Trophoblast cell (in vitro differentiated cells and primary cell): Measurements from ENCODE around the gene SASH1.

Source experiments
- DNase-seq, 2 donors: peaks; one replicate each; pipeline ENCODE4 v3.0.0-alpha.2; 2016
- H2AFZ ChIP-seq: 2 replicates; pipeline ENCODE4 v1.6.1; 2013; ENCODE audit warnings: low read length, moderate library complexity, mild to moderate bottlenecking; ENCODE audit not compliant: insufficient read depth, poor library complexity
- H2AK5ac ChIP-seq: 2 replicates; pipeline ENCODE4 v1.6.1; 2013; ENCODE audit warnings: mild to moderate bottlenecking, low read length
- H2BK120ac ChIP-seq: 2 replicates; pipeline ENCODE4 v1.6.1; 2013; ENCODE audit warnings: low read length, mild to moderate bottlenecking, moderate library complexity; ENCODE audit not compliant: insufficient read depth, poor library complexity
- H2BK12ac ChIP-seq: 2 replicates; pipeline ENCODE4 v1.6.1; 2013; ENCODE audit warnings: mild to moderate bottlenecking, low read length, moderate library complexity
- H2BK5ac ChIP-seq: 2 replicates; pipeline ENCODE4 v1.6.1; 2013; ENCODE audit warnings: low read length, low read depth, moderate library complexity, mild to moderate bottlenecking; ENCODE audit not compliant: poor library complexity
- H3K14ac ChIP-seq: 2 replicates; pipeline ENCODE4 v1.6.1; 2013; ENCODE audit warnings: mild to moderate bottlenecking, low read length
- H3K18ac ChIP-seq: 2 replicates; pipeline ENCODE4 v1.6.1; 2013; ENCODE audit warnings: mild to moderate bottlenecking, low read length
- H3K23ac ChIP-seq: 2 replicates; pipeline ENCODE4 v1.6.1; 2013; ENCODE audit warnings: low read length
- H3K27ac ChIP-seq: 2 replicates; pipeline ENCODE4 v1.5.1; 2013; ENCODE audit warnings: low read depth, mild to moderate bottlenecking, inconsistent platforms, low read length, moderate library complexity
- H3K27me3 ChIP-seq: 2 replicates; pipeline ENCODE4 v1.6.1; 2013; ENCODE audit warnings: inconsistent platforms, mild to moderate bottlenecking, low read length, moderate library complexity; ENCODE audit not compliant: insufficient read depth
- H3K36me3 ChIP-seq, 2 experiments: 1 replicate in 1 of 2; 2 replicates in 1 of 2; pipeline ENCODE4 v1.6.1; 2013; ENCODE audit warnings: low read length in 2 of 2, mild to moderate bottlenecking in 2 of 2, moderate library complexity in 1 of 2; ENCODE audit not compliant: insufficient read depth in 2 of 2, control insufficient read depth in 1 of 2
- H3K4ac ChIP-seq: 2 replicates; pipeline ENCODE4 v1.6.1; 2013; ENCODE audit warnings: low read depth, mild to moderate bottlenecking, low read length, moderate library complexity
- H3K4me1 ChIP-seq, 2 experiments: 1 replicate in 1 of 2; 2 replicates in 1 of 2; pipeline ENCODE4 v1.6.1; 2013; ENCODE audit warnings: low read length in 2 of 2, mild to moderate bottlenecking in 2 of 2, moderate library complexity in 1 of 2; ENCODE audit not compliant: insufficient read depth in 2 of 2, control insufficient read depth in 1 of 2
- H3K4me2 ChIP-seq: 2 replicates; pipeline ENCODE4 v1.6.1; 2013; ENCODE audit warnings: inconsistent platforms, mild to moderate bottlenecking, low read length, moderate library complexity
- H3K4me3 ChIP-seq: 2 replicates; pipeline ENCODE4 v1.5.1; 2013; ENCODE audit warnings: mild to moderate bottlenecking, low read depth, low read length, inconsistent platforms
- H3K79me1 ChIP-seq: one replicate; pipeline ENCODE4 v1.6.1; 2013; ENCODE audit warnings: low read length
- H3K79me2 ChIP-seq: 2 replicates; pipeline ENCODE4 v1.6.1; 2013; ENCODE audit warnings: low read length, mild to moderate bottlenecking; ENCODE audit not compliant: control insufficient read depth, insufficient read depth, poor library complexity
- H3K9ac ChIP-seq: 2 replicates; pipeline ENCODE4 v1.6.1; 2013; ENCODE audit warnings: mild to moderate bottlenecking, low read length
- H3K9me3 ChIP-seq: 2 replicates; pipeline ENCODE4 v1.6.1; 2013; ENCODE audit warnings: low read depth, mild to moderate bottlenecking, control low read depth, inconsistent platforms, low read length; ENCODE audit not compliant: insufficient read depth
- H4K12ac ChIP-seq: 2 replicates; pipeline ENCODE4 v1.6.1; 2013; ENCODE audit warnings: low read depth, mild to moderate bottlenecking, low read length, moderate library complexity
- H4K8ac ChIP-seq: 2 replicates; pipeline ENCODE4 v1.6.1; 2013; ENCODE audit warnings: low read depth, mild to moderate bottlenecking, low read length, moderate library complexity
- H4K91ac ChIP-seq: one replicate; pipeline ENCODE4 v1.6.1; 2013; ENCODE audit warnings: low read depth, mild to moderate bottlenecking, low read length, moderate library complexity
- WGBS: extraction: QIAGEN DNeasy Blood & Tissue Kit; methylation state at CpG from one replicate; pipeline ENCODE4 v1.1.7; 2013; ENCODE audit warnings: missing lambda C conversion rate; ENCODE audit not compliant: insufficient read length, insufficient coverage; ENCODE audit errors: extremely low coverage; 5-methylcytosine and 5-hydroxymethylcytosine counted together

SASH1 gene

GRCh38 chr6:148593130-148593812, 250.6 kb downstream of the SASH1 start:
- peaks cover 4% of the 10 kb centered on the region for H3K9me3 ChIP-seq
- H3K79me2 ChIP-seq = no peaks in the 10 kb centered on the region
- no peak overlapping the region for H3K4me2 ChIP-seq
- H4K12ac ChIP-seq = no peak overlapping the region
- H3K36me3 ChIP-seq = no peaks in the 10 kb centered on the region
- no peak overlapping the region for H2AK5ac ChIP-seq
- no peak for DNase-seq
- no peak overlapping the region for H4K91ac ChIP-seq
- H2BK120ac ChIP-seq = no peak overlapping the region
- no CpG with 5 or more reads among the region's 16 CpGs for WGBS
- peak overlapping the region; percentile 25 for H2BK12ac ChIP-seq
- no peak overlapping the region for H3K4me3 ChIP-seq
- H2AFZ ChIP-seq = peak overlapping the region; percentile 47
- H3K4me1 ChIP-seq = peaks cover 6 to 9% of the 10 kb centered on the region in 2 experiments
- no peak overlapping the region for H3K27ac ChIP-seq
- no peaks in the 10 kb centered on the region for H3K27me3 ChIP-seq
- H3K79me1 ChIP-seq = peaks cover 2% of the 10 kb centered on the region
- no peak overlapping the region for H3K9ac ChIP-seq
- H2BK5ac ChIP-seq = peak overlapping the region; percentile 26
- no peak overlapping the region for H4K8ac ChIP-seq
- no peak overlapping the region for H3K4ac ChIP-seq
- no peak overlapping the region for H3K23ac ChIP-seq
- peak overlapping the region; percentile 1 for H3K14ac ChIP-seq
- no peak overlapping the region for H3K18ac ChIP-seq

GRCh38 chr6:148593813-148594170, 251.2 kb downstream of the SASH1 start:
- no peak overlapping the region for H2BK12ac ChIP-seq
- H4K91ac ChIP-seq = no peak overlapping the region
- H3K4me3 ChIP-seq = no peak overlapping the region
- H3K14ac ChIP-seq = no peak overlapping the region
- H2BK120ac ChIP-seq = no peak overlapping the region
- no peak overlapping the region for H4K8ac ChIP-seq
- peaks cover 4% of the 10 kb centered on the region for H3K9me3 ChIP-seq
- H3K4ac ChIP-seq = no peak overlapping the region
- peaks cover 2% of the 10 kb centered on the region for H3K79me1 ChIP-seq
- peaks cover 6 to 9% of the 10 kb centered on the region in 2 experiments for H3K4me1 ChIP-seq
- H3K27me3 ChIP-seq = no peaks in the 10 kb centered on the region
- H4K12ac ChIP-seq = no peak overlapping the region
- no peak for DNase-seq
- H2AFZ ChIP-seq = no peak overlapping the region
- H3K79me2 ChIP-seq = no peaks in the 10 kb centered on the region
- no peak overlapping the region for H3K23ac ChIP-seq
- H3K18ac ChIP-seq = no peak overlapping the region
- no peaks in the 10 kb centered on the region for H3K36me3 ChIP-seq
- H2AK5ac ChIP-seq = no peak overlapping the region
- H3K27ac ChIP-seq = no peak overlapping the region
- H2BK5ac ChIP-seq = no peak overlapping the region
- no CpG with 5 or more reads among the region's 6 CpGs for WGBS
- no peak overlapping the region for H3K9ac ChIP-seq
- no peak overlapping the region for H3K4me2 ChIP-seq

- Histone ChIP-seq H4K8ac (no peak overlapping the region), H3K27ac (no peak overlapping the region), H2BK120ac (no peak overlapping the region), H3K79me2 (no peaks in the 10 kb centered on the region), H3K14ac (no peak overlapping the region), H3K4me1 (peaks cover 6 to 9% of the 10 kb centered on the region in 2 experiments), H2BK5ac (no peak overlapping the region), H3K79me1 (peaks cover 2% of the 10 kb centered on the region), H3K4me3 (no peak overlapping the region), H3K36me3 (no peaks in the 10 kb centered on the region), H2AK5ac (no peak overlapping the region), H3K4me2 (no peak overlapping the region), H4K12ac (no peak overlapping the region), H3K4ac (no peak overlapping the region), H3K23ac (no peak overlapping the region), H3K27me3 (no peaks in the 10 kb centered on the region), H2AFZ (no peak overlapping the region), H3K9me3 (no peaks in the 10 kb centered on the region), H2BK12ac (no peak overlapping the region), H3K9ac (no peak overlapping the region), H4K91ac (no peak overlapping the region), H3K18ac (no peak overlapping the region)
- DNase-seq = no peak
- no CpG with 5 or more reads among the region's 6 CpGs for WGBS
Observed at GRCh38 chr6:148595550-148595949, 252.9 kb downstream of the SASH1 start.

- Histone ChIP-seq H3K18ac (no peak overlapping the region), H2BK5ac (no peak overlapping the region), H2AK5ac (no peak overlapping the region), H2BK120ac (no peak overlapping the region), H3K79me2 (no peaks in the 10 kb centered on the region), H4K12ac (no peak overlapping the region), H3K4me2 (no peak overlapping the region), H3K23ac (no peak overlapping the region), H3K9ac (no peak overlapping the region), H4K8ac (no peak overlapping the region), H3K36me3 (no peaks in the 10 kb centered on the region), H4K91ac (no peak overlapping the region), H3K79me1 (peaks cover 2% of the 10 kb centered on the region), H3K27ac (no peak overlapping the region), H2BK12ac (no peak overlapping the region), H3K27me3 (no peaks in the 10 kb centered on the region), H3K4ac (no peak overlapping the region), H3K9me3 (no peaks in the 10 kb centered on the region), H3K4me3 (no peak overlapping the region), H3K4me1 (peaks cover 6 to 9% of the 10 kb centered on the region in 2 experiments), H2AFZ (no peak overlapping the region), H3K14ac (no peak overlapping the region)
- DNase-seq = no peak
- no CpG with 5 or more reads among the region's 3 CpGs for WGBS
Observed at GRCh38 chr6:148596891-148597455, 254.3 kb downstream of the SASH1 start.
